ENCODE data around the gene TNFAIP8L3.

Gene TNFAIP8L3

GRCh38 chr15:51114437-51115119, 19.9 kb upstream of the TNFAIP8L3 start:
- DNase-seq (ENCODE audit: low read depth): peak; percentile 43
- TF ChIP-seq, protein P1, sequence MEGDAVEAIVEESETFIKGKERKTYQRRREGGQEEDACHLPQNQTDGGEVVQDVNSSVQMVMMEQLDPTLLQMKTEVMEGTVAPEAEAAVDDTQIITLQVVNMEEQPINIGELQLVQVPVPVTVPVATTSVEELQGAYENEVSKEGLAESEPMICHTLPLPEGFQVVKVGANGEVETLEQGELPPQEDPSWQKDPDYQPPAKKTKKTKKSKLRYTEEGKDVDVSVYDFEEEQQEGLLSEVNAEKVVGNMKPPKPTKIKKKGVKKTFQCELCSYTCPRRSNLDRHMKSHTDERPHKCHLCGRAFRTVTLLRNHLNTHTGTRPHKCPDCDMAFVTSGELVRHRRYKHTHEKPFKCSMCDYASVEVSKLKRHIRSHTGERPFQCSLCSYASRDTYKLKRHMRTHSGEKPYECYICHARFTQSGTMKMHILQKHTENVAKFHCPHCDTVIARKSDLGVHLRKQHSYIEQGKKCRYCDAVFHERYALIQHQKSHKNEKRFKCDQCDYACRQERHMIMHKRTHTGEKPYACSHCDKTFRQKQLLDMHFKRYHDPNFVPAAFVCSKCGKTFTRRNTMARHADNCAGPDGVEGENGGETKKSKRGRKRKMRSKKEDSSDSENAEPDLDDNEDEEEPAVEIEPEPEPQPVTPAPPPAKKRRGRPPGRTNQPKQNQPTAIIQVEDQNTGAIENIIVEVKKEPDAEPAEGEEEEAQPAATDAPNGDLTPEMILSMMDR (conservative IDR thresholded peaks at IDR 0.05; ENCODE audit: low read depth, low read length): no peak
- no peak overlapping the region for H3K4me3 ChIP-seq (ENCODE audit: low read length)

- TF ChIP-seq, protein P1 (conservative IDR thresholded peaks at IDR 0.05; ENCODE audit: low read depth, low read length): no peak
- H3K4me3 ChIP-seq (ENCODE audit: low read length): no peak overlapping the region
- DNase-seq (ENCODE audit: low read depth): no peak
These were observed 17.4 kb upstream of the TNFAIP8L3 start for GRCh38 chr15:51112078-51112477.

- TF ChIP-seq, protein P1 (conservative IDR thresholded peaks at IDR 0.05; ENCODE audit: low read depth, low read length): no peak
- H3K4me3 ChIP-seq (ENCODE audit: low read length): no peak overlapping the region
- DNase-seq (ENCODE audit: low read depth): no peak
These were observed 16.4 kb upstream of the TNFAIP8L3 start for GRCh38 chr15:51111061-51111460.

- no peak for DNase-seq (ENCODE audit: low read depth)
- TF ChIP-seq, protein P1 (conservative IDR thresholded peaks at IDR 0.05; ENCODE audit: low read depth, low read length): no peak
- no peak overlapping the region for H3K4me3 ChIP-seq (ENCODE audit: low read length)
These were observed 15.5 kb upstream of the TNFAIP8L3 start for GRCh38 chr15:51110171-51110570.

DNA sequence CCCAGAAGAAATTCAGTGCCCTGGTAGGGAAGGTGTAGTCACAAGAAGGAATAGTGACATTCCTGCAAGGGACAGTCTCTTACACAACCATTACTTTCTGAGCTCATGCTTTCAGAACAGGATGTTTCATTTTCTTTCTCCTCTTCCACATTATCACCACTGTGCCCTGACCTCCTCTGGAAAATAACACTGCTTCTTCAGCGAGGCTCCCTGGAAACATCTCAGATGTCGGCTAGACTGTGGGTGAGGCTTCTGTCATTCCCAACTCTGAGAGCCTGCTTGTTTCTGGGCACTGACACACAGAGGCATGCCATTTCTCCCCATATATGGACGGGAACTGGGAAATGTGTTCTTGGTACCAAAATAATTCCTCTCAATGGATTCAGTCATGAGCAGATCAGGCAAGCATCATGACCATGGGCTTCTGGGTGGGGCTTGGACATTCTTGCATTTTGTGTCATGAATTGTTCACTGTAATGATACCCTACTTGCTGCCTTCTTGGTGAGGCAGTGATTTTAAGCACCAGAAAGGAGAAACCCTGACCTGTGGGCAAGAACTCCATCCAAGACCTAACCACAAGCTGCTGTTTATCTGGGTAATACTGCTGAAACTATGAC, 14.3 kb upstream of the TNFAIP8L3 start:
- TF ChIP-seq, protein P1 (conservative IDR thresholded peaks at IDR 0.05; ENCODE audit: low read depth, low read length): no peak
- H3K4me3 ChIP-seq (ENCODE audit: low read length): no peak overlapping the region
- DNase-seq (ENCODE audit: low read depth): peak; percentile 52

DNA sequence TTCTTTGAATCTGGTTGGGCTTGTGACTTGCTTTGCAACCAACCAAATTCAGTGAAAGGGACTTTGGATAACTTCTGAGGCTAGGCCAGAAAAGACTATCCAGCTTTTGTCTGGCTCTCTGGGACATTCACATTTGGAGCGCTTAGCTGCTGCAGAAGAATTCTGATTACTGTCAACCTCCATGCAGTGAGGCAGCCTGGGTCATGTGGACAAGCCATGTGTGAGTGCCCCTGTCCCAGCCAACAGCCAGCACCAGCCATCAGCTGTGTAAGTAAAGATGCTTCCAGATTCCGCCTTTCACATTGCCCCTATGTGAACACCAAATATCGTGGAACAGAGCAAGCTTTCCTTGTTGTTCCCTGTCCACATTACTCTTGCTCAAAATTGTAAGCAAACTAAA, 12.9 kb upstream of the TNFAIP8L3 start:
- TF ChIP-seq, protein P1 (conservative IDR thresholded peaks at IDR 0.05; ENCODE audit: low read depth, low read length): no peak

DNA sequence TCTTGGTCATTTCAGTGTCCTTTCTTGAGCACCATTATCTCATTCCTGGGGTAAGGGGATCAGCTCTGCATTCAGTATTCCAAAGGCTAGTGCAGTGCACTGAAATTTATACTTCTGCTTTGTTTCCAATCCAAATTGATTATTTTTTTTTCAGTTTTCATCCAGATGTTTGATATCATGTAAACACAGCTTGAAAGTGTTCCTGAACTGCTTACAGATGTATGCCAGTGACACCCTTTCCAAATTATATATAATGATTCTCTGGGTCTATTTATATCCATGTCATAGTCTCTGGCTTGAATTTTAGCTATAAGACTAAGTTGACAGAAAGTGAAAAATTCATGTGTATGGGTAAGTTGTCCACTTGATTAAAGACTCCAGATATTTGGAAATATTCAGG, 11.8 kb upstream of the TNFAIP8L3 start:
- no peak overlapping the region for H3K4me3 ChIP-seq (ENCODE audit: low read length)
- TF ChIP-seq, protein P1 (conservative IDR thresholded peaks at IDR 0.05; ENCODE audit: low read depth, low read length): no peak
- DNase-seq (ENCODE audit: low read depth): no peak

More for the DNA sequence above, 12.9 kb upstream of the TNFAIP8L3 start:
- no peak overlapping the region for H3K4me3 ChIP-seq (ENCODE audit: low read length)
- no peak for DNase-seq (ENCODE audit: low read depth)
